Endothelial cell (in vitro differentiated cells): ENCODE measurements around the gene OSTM1. TPM values are rescaled to one million over a fixed set of nuclear protein-coding genes. Genes with fewer than 3 reads are reported as not detected.

Experiments used
- DNase-seq: peaks from one replicate; pipeline ENCODE4 v3.0.0; 2021; ENCODE audit warnings: low spot score
- H3K27ac Mint-ChIP-seq: one replicate; pipeline ENCODE4 v1.8.0; 2021; ENCODE audit warnings: mixed read lengths, inconsistent platforms; ENCODE audit not compliant: unreplicated experiment
- H3K27me3 Mint-ChIP-seq: one replicate; pipeline ENCODE4 v1.8.0; 2021; ENCODE audit warnings: mild to moderate bottlenecking, moderate library complexity, mixed read lengths, inconsistent platforms; ENCODE audit not compliant: unreplicated experiment
- H3K36me3 Mint-ChIP-seq: one replicate; pipeline ENCODE4 v1.8.0; 2021; ENCODE audit warnings: mild to moderate bottlenecking, low read depth, mixed read lengths, inconsistent platforms; ENCODE audit not compliant: unreplicated experiment
- H3K4me1 Mint-ChIP-seq: one replicate; pipeline ENCODE4 v1.8.0; 2021; ENCODE audit warnings: mild to moderate bottlenecking, mixed read lengths, inconsistent platforms; ENCODE audit not compliant: unreplicated experiment
- H3K4me3 Mint-ChIP-seq: one replicate; pipeline ENCODE4 v1.8.0; 2021; ENCODE audit warnings: mild to moderate bottlenecking, mixed read lengths, inconsistent platforms; ENCODE audit not compliant: unreplicated experiment
- H3K9me3 Mint-ChIP-seq: one replicate; pipeline ENCODE4 v1.8.0; 2021; ENCODE audit warnings: mixed read lengths, inconsistent platforms; ENCODE audit not compliant: unreplicated experiment
- CTCF ChIP-seq: fragments of 200-600 bp; sonication (generic); IDR thresholded peaks from one replicate; pipeline ENCODE4 v1.5.0; 2021; ENCODE audit warnings: antibody characterized with exemption; ENCODE audit not compliant: unreplicated experiment
- total RNA-seq: library from RNA; stranded (reverse); fragmentation: NEBNext Ultra II Directional; extraction: Animal tissue kit (Norgen Biotek cat#: 25700); gene quantifications from one replicate; pipeline ENCODE4 v1.2.1, GENCODE V29; 2021; ENCODE audit not compliant: unreplicated experiment

OSTM1 gene
- total RNA-seq, 1 donor from 2014 or later = 22.7 TPM

GRCh38 chr6:108074057-108074358, 533 bp downstream of the OSTM1 start:
- H3K4me3 Mint-ChIP-seq = peak overlapping the region; percentile 90
- peaks cover 5% of the 10 kb centered on the region for H3K27me3 Mint-ChIP-seq
- no peak overlapping the region for H3K27ac Mint-ChIP-seq
- no peak for TF ChIP-seq CTCF
- H3K4me1 Mint-ChIP-seq = peaks cover 5% of the 10 kb centered on the region
- no peaks in the 10 kb centered on the region for H3K36me3 Mint-ChIP-seq
- peak; percentile 33 for DNase-seq
- H3K9me3 Mint-ChIP-seq = no peaks in the 10 kb centered on the region

GRCh38 chr6:108071736-108072276, 2.7 kb downstream of the OSTM1 start:
- H3K27ac Mint-ChIP-seq = no peak overlapping the region
- peaks cover 3% of the 10 kb centered on the region for H3K27me3 Mint-ChIP-seq
- H3K36me3 Mint-ChIP-seq = no peaks in the 10 kb centered on the region
- H3K9me3 Mint-ChIP-seq = no peaks in the 10 kb centered on the region
- peaks cover 5% of the 10 kb centered on the region for H3K4me1 Mint-ChIP-seq
- DNase-seq = no peak
- H3K4me3 Mint-ChIP-seq = no peak overlapping the region
- no peak for TF ChIP-seq CTCF

- H3K9me3 Mint-ChIP-seq = no peaks in the 10 kb centered on the region
- no peak overlapping the region for H3K27ac Mint-ChIP-seq
- H3K27me3 Mint-ChIP-seq = peaks cover 2% of the 10 kb centered on the region
- TF ChIP-seq CTCF = no peak
- H3K4me1 Mint-ChIP-seq = peaks cover under 1% of the 10 kb centered on the region
- no peak overlapping the region for H3K4me3 Mint-ChIP-seq
- H3K36me3 Mint-ChIP-seq = no peaks in the 10 kb centered on the region
- DNase-seq = no peak
These were observed 5.9 kb downstream of the OSTM1 start for GRCh38 chr6:108068618-108069017.

GRCh38 chr6:108068182-108068581, 6.4 kb downstream of the OSTM1 start:
- Mint-ChIP-seq H3K4me3 (no peak overlapping the region), H3K36me3 (no peaks in the 10 kb centered on the region), H3K27me3 (peaks cover 1% of the 10 kb centered on the region), H3K4me1 (no peaks in the 10 kb centered on the region), H3K9me3 (no peaks in the 10 kb centered on the region), H3K27ac (no peak overlapping the region)
- no peak for TF ChIP-seq CTCF
- no peak for DNase-seq

- no peak for TF ChIP-seq CTCF
- H3K9me3 Mint-ChIP-seq = no peaks in the 10 kb centered on the region
- no peaks in the 10 kb centered on the region for H3K4me1 Mint-ChIP-seq
- H3K36me3 Mint-ChIP-seq = peaks cover 3% of the 10 kb centered on the region
- H3K27me3 Mint-ChIP-seq = no peaks in the 10 kb centered on the region
- no peak overlapping the region for H3K27ac Mint-ChIP-seq
- DNase-seq = no peak
- H3K4me3 Mint-ChIP-seq = no peak overlapping the region
These were observed 21.8 kb downstream of the OSTM1 start for GRCh38 chr6:108052706-108053105.
